GM12891 (cell line): ENCODE results near the gene NOC4L.
"Not testable (repeated sequence)": the region's sequence is repeated elsewhere in the genome, so short reads cannot be mapped to it uniquely, and the experiment has no call there.

Experiments
- DNase-seq: peaks from one replicate; pipeline ENCODE4 v3.0.0; 2011; ENCODE audit warnings: low spot score; ENCODE audit not compliant: insufficient read length
- FAIRE-seq: peaks from 2 replicates; lab custom pipeline; 2011; peaks lifted over from hg19 to GRCh38; lab: Jason Lieb, UNC
- PAX5 ChIP-seq: IDR thresholded peaks from 2 replicates; pipeline ENCODE4 v1.6.1; 2011; ENCODE audit warnings: low read length, moderate library complexity, mild to moderate bottlenecking; ENCODE audit not compliant: insufficient read depth, severe bottlenecking
- POLR2A ChIP-seq: IDR thresholded peaks from 2 replicates; pipeline ENCODE4 v1.6.1; 2011; ENCODE audit warnings: low read depth, low read length, control low read depth
- POLR2AphosphoS5 ChIP-seq: IDR thresholded peaks from 2 replicates; pipeline ENCODE4 v1.6.1; 2011; ENCODE audit warnings: low read depth, low read length, control low read depth
- POU2F2 ChIP-seq: IDR thresholded peaks from 2 replicates; pipeline ENCODE4 v1.6.1; 2011; ENCODE audit warnings: low read depth, mild to moderate bottlenecking, control low read depth, low read length, moderate library complexity
- SPI1 ChIP-seq: IDR thresholded peaks from 2 replicates; pipeline ENCODE4 v1.6.1; 2011; ENCODE audit warnings: low read depth, low read length, control low read depth
- TAF1 ChIP-seq: IDR thresholded peaks from 2 replicates; pipeline ENCODE4 v1.6.1; 2011; ENCODE audit warnings: low read depth, low read length, control low read depth

NOC4L gene

DNA sequence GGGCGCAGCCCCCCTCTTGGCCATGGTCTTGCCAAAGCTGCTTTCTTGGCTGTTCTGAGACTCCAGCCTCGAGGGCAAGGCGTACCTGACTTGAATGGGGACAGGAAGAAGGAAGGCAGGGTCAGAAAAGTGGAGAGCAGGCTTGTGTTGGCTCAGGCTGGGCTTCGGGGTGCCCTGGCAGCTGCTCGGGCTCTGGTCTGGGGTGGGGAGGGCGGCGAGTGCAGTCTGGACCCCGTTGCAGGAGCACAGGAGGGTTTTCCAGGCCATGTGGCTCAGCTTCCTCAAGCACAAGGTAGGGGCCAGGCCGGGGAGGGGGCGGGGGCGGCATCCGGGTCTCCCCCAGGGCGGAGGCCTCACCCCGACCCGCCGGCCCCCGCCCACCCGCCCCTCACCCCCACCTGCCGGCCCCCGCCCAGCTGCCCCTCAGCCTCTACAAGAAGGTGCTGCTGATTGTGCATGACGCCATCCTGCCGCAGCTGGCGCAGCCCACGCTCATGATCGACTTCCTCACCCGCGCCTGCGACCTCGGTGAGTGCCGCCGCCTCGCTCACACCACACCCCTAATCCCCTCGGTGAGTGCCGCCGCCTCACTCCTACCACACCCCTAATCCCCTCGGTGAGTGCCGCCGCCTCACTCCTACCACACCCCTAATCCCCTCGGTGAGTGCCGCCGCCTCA lies 4.2 kb downstream of the NOC4L start:
- DNase-seq (no peak), FAIRE-seq (no peak)
- TF ChIP-seq POLR2AphosphoS5, result no peak
- TF ChIP-seq POLR2A, result no peak
- TF ChIP-seq PAX5, result no peak
- TF ChIP-seq SPI1, result no peak
- TF ChIP-seq TAF1, result no peak
- no peak for TF ChIP-seq POU2F2

DNA sequence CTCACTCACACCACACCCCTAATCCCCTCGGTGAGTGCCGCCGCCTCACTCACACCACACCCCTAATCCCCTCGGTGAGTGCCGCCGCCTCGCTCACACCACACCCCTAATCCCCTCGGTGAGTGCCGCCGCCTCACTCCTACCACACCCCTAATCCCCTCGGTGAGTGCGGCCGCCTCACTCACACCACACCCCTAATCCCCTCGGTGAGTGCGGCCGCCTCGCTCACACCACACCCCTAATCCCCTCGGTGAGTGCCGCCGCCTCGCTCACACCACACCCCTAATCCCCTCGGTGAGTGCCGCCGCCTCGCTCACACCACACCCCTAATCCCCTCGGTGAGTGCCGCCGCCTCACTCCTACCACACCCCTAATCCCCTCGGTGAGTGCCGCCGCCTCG lies 5.3 kb downstream of the NOC4L start:
- not testable (repeated sequence) for DNase-seq
- peak; percentile 41; the same call in 1 of the 2 replicates for TF ChIP-seq POU2F2
- FAIRE-seq, result peak; percentile 92

DNA sequence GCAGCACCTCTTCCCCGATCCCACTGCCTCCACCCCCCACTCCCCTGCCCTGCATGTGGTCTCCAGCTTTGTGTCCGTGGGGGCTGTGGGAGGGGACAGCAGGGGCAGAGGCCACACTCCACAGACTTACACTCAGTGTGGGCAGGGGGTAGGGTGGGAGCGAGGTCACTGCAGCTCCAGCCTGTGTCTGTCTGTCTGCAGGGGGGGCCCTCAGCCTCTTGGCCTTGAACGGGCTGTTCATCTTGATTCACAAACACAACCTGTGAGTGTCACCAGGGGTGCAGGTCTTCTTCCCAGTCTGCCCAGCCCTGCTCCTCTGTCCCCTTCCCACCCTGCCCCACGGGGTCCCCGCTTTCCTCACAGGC lies 6.5 kb downstream of the NOC4L start:
- TF ChIP-seq POLR2AphosphoS5 (no peak), POU2F2 (no peak), POLR2A (no peak), PAX5 (no peak)
- FAIRE-seq, result no peak
- DNase-seq, result no peak

DNA sequence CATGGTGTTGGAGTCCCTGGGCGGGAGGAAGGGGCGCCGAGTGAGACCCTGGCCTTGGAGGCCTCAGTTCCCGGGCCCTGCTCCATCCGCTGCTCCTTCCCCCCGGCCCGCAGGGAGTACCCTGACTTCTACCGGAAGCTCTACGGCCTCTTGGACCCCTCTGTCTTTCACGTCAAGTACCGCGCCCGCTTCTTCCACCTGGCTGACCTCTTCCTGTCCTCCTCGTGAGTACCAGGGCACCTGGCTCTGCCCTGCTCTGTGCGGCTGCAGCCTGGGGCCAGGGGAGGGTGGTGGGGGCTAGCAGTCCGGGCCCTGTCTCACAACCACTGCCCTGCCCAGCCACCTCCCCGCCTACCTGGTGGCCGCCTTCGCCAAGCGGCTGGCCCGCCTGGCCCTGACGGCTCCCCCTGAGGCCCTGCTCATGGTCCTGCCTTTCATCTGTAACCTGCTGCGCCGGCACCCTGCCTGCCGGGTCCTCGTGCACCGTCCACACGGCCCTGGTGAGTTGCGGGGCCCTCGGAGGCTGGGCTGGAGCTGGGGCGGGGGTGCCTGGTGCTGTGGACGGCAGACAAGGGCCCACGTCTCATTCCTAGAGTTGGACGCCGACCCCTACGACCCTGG lies 7.0 kb downstream of the NOC4L start:
- TF ChIP-seq TAF1 (no peak), SPI1 (no peak), PAX5 (no peak), POLR2AphosphoS5 (no peak), POU2F2 (no peak), POLR2A (no peak)
- DNase-seq (no peak), FAIRE-seq (no peak)

DNA sequence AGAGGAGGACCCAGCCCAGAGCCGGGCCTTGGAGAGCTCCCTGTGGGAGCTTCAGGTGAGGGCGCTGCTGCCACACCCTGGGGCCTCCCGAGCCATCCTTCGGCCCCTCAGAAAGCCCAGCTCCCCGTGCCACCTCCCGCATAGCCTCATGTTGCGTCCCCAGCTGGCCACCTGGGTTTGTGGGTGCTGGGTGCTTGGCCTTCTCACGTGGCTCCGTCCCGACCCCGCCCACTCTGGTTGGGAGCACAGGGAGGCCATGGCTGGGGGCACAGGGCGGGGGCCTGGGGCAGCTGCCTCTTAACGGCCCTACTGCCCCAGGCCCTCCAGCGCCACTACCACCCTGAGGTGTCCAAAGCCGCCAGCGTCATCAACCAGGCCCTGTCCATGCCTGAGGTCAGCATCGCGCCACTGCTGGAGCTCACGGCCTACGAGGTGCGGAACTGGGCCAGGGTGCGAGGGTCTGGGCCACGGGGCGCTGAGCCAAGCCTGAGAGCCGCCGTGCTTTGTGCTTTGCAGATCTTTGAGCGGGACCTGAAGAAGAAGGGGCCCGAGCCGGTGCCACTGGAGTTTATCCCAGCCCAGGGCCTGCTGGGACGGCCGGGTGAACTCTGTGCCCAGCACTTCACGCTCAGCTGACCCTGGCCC lies 7.6 kb downstream of the NOC4L start:
- FAIRE-seq, result no peak
- TF ChIP-seq SPI1, result no peak
- no peak for TF ChIP-seq TAF1
- TF ChIP-seq POLR2A, result no peak
- no peak for TF ChIP-seq POU2F2
- TF ChIP-seq POLR2AphosphoS5, result no peak
- TF ChIP-seq PAX5, result no peak
- no peak for DNase-seq

DNA sequence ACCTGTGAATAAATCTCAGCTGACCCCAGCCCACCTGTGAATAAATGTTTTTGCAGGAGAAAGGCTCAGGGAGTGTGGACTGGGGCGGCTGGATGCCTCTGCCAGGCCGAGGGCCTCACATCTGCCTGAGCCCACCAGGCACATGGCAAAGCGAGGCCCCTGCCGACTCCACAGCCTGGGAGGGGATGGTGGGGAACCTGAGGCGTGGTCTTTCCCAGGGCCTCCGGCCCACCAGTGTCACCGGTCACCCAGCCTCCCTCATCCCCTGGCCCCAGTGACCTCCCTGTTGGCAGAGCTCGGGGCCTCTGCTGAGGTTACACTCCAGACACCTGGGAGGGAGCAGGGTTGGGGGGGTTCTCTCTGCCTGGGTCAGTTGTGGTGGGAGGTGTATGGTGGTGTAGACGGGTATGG lies 8.2 kb downstream of the NOC4L start:
- no peak for FAIRE-seq
- no peak for DNase-seq
- no peak for TF ChIP-seq PAX5
- no peak for TF ChIP-seq POLR2AphosphoS5
- no peak for TF ChIP-seq POLR2A
- TF ChIP-seq SPI1, result no peak
- TF ChIP-seq POU2F2, result no peak
- no peak for TF ChIP-seq TAF1

DNA sequence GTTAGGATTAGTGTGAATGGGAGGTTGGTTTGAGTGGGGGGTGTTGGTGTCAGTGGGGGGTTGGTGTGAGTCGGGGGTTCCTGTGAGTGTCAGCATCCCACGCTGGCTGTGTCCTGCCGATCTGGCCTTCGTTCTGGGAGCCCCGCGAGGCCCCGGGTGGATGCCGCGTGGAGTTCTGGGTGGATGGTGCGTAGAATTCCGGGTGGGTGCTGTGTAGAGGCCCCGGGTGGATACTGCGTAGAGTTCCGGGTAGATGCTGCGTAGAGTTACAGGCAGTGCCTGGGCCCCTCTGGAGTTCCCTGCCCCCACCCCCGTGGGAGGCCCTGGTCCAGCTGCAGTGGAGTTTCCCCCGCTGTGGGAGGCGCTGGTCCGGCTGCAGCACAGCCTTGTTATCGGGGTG lies 8.7 kb downstream of the NOC4L start:
- TF ChIP-seq SPI1, result no peak
- no peak for TF ChIP-seq PAX5
- no peak for TF ChIP-seq TAF1
- no peak for TF ChIP-seq POU2F2
- no peak for TF ChIP-seq POLR2A
- no peak for TF ChIP-seq POLR2AphosphoS5
- no peak for DNase-seq
- no peak for FAIRE-seq

DNA sequence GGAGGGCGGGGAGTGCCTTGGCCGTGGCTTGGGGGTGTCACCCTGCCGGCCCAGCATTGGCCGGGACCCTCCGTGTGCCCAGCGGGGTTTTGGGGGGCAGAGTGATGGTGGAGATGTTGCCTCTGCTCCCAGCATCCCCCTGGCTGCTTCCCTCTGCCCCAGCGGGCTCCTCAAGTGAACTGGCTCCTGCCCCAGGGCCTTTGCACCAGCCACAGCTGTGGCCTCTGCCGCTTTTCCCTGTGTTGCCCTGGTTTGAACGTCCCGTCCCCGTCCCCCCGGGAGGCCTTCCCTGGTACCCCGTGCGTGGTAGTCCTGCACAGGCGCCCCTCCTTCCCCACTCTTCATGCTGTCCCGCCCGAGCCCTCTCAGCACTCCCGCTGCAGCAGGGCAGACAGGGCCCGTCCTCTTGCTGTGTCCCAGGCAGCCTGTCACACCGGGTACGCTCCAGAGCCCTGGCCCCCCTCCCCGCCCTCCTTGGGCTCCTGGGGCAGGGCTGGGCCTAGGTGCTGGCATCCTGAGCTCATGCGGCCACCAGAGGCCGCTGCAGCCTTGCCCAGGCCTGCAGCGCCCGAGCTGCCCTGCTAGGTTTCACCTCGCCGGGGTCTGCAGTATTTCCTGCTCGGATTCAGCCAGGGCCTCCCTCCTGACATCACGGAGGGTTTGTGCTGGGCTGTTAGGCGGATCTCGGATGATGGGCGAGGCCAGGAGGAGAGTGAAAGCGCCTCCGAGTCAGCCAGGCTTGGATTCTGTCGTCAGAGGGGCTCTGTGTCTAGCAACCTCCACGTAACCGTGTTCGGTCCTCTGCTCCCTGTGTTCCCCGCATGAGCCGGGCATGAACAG lies 9.5 kb downstream of the NOC4L start:
- peak; percentile 33 for FAIRE-seq
- TF ChIP-seq POU2F2 (no peak), POLR2A (no peak; the same call in 1 of the 2 replicates), TAF1 (no peak), POLR2AphosphoS5 (no peak), SPI1 (no peak), PAX5 (no peak)

DNA sequence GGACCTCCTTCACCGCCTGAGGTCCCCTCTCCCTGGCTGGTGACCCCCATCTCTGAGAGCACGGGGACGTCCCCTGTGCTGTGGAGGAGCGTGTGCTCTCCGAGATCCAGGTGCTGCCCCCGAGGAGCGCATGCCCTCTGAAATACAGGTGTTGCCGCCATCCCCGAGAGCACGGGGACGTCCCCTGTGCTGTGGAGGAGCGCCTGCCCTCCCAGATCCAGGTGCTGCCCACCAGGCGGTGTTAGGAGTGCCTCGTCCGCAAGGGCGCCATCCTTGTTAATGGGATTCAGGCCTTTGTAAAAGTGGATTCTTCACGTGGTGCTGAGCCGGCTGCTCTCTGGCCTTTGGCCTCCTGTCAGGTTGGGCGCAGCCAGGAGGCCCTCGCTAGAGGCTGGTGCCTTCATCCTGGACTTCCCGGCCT lies 10.1 kb downstream of the NOC4L start:
- TF ChIP-seq SPI1 (no peak), TAF1 (no peak), PAX5 (no peak), POLR2AphosphoS5 (no peak), POLR2A (no peak), POU2F2 (no peak)
- FAIRE-seq (no peak), DNase-seq (no peak)

More for the DNA sequence above, 9.5 kb downstream of the NOC4L start:
- peak; percentile 98 for DNase-seq
